Medulla oblongata (tissue), 1 donor: ENCODE results near the gene GTF2A2.
"Not testable (repeated sequence)": the region's sequence is repeated elsewhere in the genome, so short reads cannot be mapped to it uniquely, and the experiment has no call there.

Experiments used
- DNase-seq: peaks from one replicate; pipeline ENCODE4 v3.0.0-alpha.2; 2015; ENCODE audit errors: extremely low spot score

The GTF2A2 gene, protein sequence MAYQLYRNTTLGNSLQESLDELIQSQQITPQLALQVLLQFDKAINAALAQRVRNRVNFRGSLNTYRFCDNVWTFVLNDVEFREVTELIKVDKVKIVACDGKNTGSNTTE

GRCh38 chr15:59656897-59657634 lies at the start of gene GTF2A2:
TSS of gene GTF2A2 (minus strand) at chr15:59657515. CDS start at chr15:59652277, 5,238 bp downstream.
- DNase-seq, result peak; percentile 97

- DNase-seq, result no peak
These were observed 46.9 kb upstream of the GTF2A2 start for GRCh38 chr15:59703979-59704796.

GRCh38 chr15:59702351-59702750 lies 45.0 kb upstream of the GTF2A2 start:
- no peak for DNase-seq

- no peak for DNase-seq
These were observed 44.6 kb upstream of the GTF2A2 start for GRCh38 chr15:59701880-59702279.

- DNase-seq, result no peak
These were observed 42.6 kb upstream of the GTF2A2 start for GRCh38 chr15:59699810-59700431.

- not testable (repeated sequence) for DNase-seq
These were observed 40.8 kb upstream of the GTF2A2 start for GRCh38 chr15:59698065-59698464.

DNA sequence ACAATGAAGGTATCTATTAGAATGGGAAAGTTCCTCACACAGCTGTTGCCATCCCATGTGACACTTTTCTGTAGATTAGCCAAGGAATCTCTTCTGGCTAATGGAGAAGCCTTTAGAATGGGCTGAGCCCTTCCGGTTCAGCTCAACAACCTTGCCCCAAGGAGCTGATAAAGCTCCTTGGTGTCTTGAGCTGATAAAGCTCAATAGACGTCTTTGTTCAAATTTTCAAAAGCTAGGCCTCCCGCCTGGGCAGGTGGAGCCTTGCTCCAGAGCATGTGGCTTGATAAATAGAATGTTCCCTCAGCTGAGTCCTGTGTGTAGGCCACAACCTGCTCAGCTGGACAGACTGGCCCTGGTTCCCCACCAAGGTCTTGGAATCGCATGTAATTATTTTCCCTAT lies 39.0 kb upstream of the GTF2A2 start:
- no peak for DNase-seq

DNA sequence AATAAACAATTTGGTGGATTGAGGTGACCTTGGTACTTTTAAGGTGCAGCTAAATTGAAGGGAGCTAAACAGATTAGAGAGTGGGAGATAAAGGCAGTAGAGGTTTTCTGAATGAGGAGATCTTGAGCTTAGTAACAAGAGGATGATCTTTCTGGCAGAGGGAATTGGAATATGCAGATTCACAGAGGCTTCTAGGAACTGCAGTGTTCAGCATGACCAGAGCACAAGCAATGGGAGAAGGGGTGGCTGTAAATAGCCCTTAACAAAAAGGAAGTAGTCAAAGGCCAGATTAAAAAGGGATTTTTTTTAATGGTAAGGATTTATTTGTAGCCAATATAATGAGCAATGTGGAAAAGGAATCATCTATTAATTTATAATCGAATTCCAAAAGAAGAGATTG lies 37.5 kb upstream of the GTF2A2 start:
- no peak for DNase-seq

DNA sequence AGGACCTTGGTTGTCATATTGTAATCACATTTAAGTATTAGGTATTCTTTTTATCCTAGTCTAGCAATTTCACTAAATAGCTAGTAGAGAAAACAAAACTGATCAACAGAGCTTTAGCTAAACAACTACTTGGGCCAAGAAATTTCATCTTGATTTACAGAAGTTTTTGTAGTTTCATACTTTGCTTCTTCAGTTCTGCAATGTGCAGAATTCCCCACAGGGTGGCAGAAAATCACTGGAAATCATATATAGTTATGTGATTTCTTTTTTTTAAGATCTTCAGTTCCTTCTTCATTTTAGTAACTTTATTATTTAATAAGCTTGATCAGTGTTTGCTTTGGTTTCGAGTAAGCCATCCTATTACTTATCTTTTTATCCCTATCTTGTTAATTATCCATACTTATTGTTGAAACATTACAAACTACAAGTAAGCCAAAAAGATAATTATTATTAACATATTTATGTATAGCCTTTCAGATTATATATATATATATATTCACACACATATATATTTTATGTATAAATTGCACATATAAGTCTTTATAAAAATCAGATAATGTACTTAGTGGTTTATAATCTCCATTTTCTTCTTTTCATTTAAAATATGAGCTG lies 34.0 kb upstream of the GTF2A2 start:
- peak; percentile 68 for DNase-seq

GRCh38 chr15:59689626-59690236 lies 32.4 kb upstream of the GTF2A2 start:
- DNase-seq, result peak; percentile 70

- peak; percentile 97 for DNase-seq
These were observed 31.7 kb upstream of the GTF2A2 start, which contains the start of gene BNIP2 for GRCh38 chr15:59688782-59689625. TSS of gene BNIP2 (minus strand) at chr15:59689320. CDS start at chr15:59682457, 6,863 bp downstream.

- DNase-seq, result peak; percentile 58
These were observed 31.1 kb upstream of the GTF2A2 start for GRCh38 chr15:59688423-59688781.

- peak; percentile 35 for DNase-seq
These were observed 30.5 kb upstream of the GTF2A2 start for GRCh38 chr15:59687836-59688235.

- DNase-seq, result peak; percentile 17
These were observed 29.1 kb upstream of the GTF2A2 start for GRCh38 chr15:59686389-59686788.

- no peak for DNase-seq
These were observed 28.5 kb upstream of the GTF2A2 start for GRCh38 chr15:59685737-59686297.

GRCh38 chr15:59680870-59681269 lies 23.6 kb upstream of the GTF2A2 start:
- no peak for DNase-seq

GRCh38 chr15:59680346-59680745 lies 23.0 kb upstream of the GTF2A2 start:
- DNase-seq, result no peak

DNA sequence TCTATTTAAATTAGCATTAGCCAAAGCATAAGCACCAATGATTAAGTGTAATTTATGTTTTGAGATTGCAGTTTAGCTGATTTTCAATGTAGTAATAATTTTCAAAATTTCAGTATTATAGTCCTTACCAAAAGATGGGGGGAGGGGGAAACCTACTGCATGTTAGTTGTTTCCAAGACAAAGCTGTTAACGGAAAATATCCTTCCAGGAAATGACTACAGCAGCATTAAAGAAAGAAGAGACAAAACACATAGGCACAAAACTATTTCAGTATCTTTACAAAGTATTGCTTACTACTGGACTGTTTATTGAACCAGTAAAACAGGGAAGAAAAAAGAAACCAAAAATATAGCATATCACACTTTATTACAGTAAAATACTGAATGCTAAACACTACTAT lies 21.3 kb upstream of the GTF2A2 start:
- no peak for DNase-seq

DNA sequence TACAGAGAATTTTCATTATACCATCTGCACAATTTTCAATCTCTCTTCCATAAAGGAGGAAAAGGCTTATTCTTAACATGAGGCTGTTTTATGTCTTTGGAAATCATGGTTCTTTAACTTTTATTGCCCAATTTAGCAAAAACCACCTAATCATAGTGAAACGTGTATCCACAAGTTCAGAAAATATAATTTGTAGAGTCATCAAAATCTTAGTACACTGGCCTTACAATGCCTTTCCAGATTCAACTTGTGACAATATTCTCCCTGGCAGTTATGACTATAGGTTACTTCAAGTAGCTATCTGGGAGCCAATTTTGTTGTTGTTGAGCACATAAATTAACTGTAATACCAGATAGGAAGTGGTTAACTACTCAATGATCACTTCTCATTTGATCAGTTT lies 20.9 kb upstream of the GTF2A2 start:
- DNase-seq, result no peak

GRCh38 chr15:59676565-59676964 lies 19.2 kb upstream of the GTF2A2 start:
- DNase-seq, result no peak
